ENCODE data around the gene REM1.
"Not testable (repeated sequence)": the region's sequence is repeated elsewhere in the genome, so short reads cannot be mapped to it uniquely, and the experiment has no call there.

REM1 gene

GRCh38 chr20:31485450-31486339 is 10.6 kb downstream of the REM1 start:
- no peak for DNase-seq

- DNase-seq = no peak
Observed at GRCh38 chr20:31488115-31488514, 13.0 kb downstream of the REM1 start.

- no peak for DNase-seq
Observed at GRCh38 chr20:31489152-31489551, 14.1 kb downstream of the REM1 start.

- no peak for DNase-seq
Observed at GRCh38 chr20:31490752-31491151, 15.7 kb downstream of the REM1 start.

GRCh38 chr20:31494131-31494530 is 19.0 kb downstream of the REM1 start:
- DNase-seq = no peak

- no peak for DNase-seq
Observed at GRCh38 chr20:31496761-31497295, 21.7 kb downstream of the REM1 start.

- no peak for DNase-seq
Observed at GRCh38 chr20:31497838-31498540, 22.9 kb downstream of the REM1 start.

GRCh38 chr20:31500527-31500926 is 25.4 kb downstream of the REM1 start:
- DNase-seq = no peak

GRCh38 chr20:31502884-31503673 is 28.0 kb downstream of the REM1 start:
- peak; percentile 79 for DNase-seq

GRCh38 chr20:31505903-31506302 is 30.8 kb downstream of the REM1 start:
- DNase-seq = no peak

- no peak for DNase-seq
Observed at GRCh38 chr20:31508517-31509244, 33.6 kb downstream of the REM1 start.

GRCh38 chr20:31514154-31515071 is 39.3 kb downstream of the REM1 start, which contains the start of gene HM13:
Gene HM13, plus strand, starts transcription at chr20:31514442. Its CDS starts 110 bp downstream, at chr20:31514552.
- peak; percentile 87 for DNase-seq

- no peak for DNase-seq
Observed at GRCh38 chr20:31515072-31515774, 40.1 kb downstream of the REM1 start.

GRCh38 chr20:31515775-31516107 is 40.7 kb downstream of the REM1 start:
- DNase-seq = no peak

GRCh38 chr20:31516166-31516565 is 41.1 kb downstream of the REM1 start:
- DNase-seq = no peak

GRCh38 chr20:31516651-31517050 is 41.6 kb downstream of the REM1 start:
- DNase-seq = no peak

GRCh38 chr20:31517373-31517772 is 42.3 kb downstream of the REM1 start:
- no peak for DNase-seq

GRCh38 chr20:31521267-31521666 is 46.2 kb downstream of the REM1 start:
- DNase-seq = not testable (repeated sequence)

GRCh38 chr20:31522731-31523130 is 47.6 kb downstream of the REM1 start:
- no peak for DNase-seq
